ENCODE measurements around the gene SIAH2.
"Not testable (repeated sequence)": the region's sequence is repeated elsewhere in the genome, so short reads cannot be mapped to it uniquely, and the experiment has no call there.

The SIAH2 gene, protein sequence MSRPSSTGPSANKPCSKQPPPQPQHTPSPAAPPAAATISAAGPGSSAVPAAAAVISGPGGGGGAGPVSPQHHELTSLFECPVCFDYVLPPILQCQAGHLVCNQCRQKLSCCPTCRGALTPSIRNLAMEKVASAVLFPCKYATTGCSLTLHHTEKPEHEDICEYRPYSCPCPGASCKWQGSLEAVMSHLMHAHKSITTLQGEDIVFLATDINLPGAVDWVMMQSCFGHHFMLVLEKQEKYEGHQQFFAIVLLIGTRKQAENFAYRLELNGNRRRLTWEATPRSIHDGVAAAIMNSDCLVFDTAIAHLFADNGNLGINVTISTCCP

DNA sequence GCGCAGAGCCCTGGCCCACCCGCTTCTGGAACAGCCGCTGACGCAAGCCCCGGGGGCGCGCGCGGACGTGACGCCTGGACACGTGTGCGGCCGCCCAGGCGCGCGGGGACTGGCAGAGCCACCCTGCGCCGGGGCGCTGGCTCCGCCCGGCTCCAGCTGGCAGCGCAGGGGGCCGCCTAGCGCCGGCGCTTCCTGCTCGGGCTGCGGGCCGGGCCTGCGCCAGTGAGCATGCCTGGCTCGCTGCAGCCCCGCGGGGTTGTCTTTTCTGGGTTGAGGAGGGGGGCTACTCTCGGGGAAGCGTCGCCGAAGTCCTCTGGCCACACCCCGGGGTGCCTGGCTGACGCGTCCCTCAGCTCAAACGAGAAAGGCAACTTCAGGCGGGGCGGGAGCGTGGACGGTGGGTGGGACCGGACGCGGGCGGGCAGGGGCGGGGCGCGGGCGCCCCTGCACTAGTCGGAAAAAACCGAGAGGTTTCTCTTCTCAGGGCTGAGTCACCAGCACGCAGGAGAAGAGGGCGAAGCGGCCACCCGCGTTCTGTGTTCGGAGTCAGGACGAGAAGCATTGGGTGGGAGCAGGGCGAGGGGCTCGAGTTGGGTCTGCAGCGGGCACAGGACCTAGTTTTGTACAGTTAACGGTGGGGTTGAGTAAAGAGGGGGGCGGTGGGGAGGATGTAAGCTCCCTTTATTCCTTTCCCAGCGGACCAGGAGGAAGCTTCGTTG lies at the start of gene SIAH2:
TSS of gene SIAH2 (minus strand) at position 48 of the 719 bp plus-strand sequence. CDS start 320 bp downstream, outside the sequence.
- DNase-seq = peak; percentile 93 to 95

DNA sequence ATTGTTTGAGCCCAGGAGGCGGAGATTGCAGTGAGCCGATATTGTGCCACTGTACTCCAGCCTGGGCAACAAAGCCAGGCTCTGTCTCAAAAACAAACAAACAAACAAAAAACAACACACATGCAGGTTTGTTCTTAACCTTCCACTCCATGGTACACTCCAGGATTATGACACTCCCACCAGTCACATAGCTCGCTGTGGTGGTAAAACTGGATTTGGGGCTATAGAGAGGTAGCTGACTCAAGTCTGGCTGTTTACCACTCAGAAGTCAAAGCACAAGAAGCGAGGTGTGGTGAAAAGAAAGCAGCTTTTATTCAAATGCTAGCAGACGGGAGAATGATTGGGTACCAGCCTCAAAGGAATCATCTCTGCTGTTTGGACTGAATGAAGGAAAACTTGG lies 49.0 kb upstream of the SIAH2 start:
- DNase-seq = no peak

DNA sequence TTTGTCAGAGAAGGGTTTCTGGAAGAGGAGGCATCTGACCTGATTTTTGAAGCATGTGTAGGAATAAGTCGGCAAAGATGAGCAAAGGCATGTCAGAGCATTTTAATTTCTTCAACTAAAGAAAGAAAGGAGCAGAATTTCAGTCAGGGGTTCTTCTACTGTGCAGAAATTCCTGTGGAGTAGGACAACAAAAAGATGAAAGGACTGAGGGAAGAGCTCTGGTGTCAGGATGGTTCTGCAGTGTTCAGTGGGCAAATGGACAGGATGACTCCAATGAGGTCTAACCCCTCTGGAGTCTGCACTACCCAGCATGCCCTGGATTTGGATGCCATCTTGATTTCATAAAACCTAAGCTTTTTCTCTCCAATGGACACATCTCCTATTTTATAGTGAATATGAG lies 47.7 kb upstream of the SIAH2 start:
- DNase-seq = no peak

DNA sequence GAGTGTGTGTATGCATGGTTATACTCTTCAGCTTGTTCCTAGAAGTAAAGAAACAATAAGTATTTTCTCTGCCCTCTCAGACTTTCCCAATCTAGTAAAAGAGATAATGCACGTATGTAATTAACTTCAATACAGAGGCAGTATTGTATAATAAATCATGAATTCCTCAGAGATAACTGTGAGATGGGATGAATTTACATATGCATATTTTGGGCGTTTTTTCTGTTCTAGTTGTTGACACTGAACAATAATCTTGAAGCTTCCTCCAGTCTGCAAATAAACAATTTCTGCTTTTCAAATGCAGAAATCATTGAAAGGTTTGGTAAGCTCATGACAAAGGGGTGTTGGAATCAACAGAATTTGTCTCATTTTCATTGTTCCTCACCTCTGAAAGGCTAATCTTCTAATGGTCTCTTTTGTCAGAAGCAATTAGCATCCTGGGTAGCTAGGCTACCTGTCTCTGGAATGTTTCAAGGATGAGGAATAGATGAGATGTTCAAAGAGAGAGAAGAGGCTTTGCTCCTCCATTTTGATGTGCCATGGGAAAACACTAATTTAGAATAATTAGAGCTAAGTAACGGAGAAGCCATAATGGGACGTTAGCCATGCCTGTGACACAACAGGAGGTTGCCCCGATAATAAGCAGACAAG lies 43.3 kb upstream of the SIAH2 start:
- no peak for DNase-seq

DNA sequence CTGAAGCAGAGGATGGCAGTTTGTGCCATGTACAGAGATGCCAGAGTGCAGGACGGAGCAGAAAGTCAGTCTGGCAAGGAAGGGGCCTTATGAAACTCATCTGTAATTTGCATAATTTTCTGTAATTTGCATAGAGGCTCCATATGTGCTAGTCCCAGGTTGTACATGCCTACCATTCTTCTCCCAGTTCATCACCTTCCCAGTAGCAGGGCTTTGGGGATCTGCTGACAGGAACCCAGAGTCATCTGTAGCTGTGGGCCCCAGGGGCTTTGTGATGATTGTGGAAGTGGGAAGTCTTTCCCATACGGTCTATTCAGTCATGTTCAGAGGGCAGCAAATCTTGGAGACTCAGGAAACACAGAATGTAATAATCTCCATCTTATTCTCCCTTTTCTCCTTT lies 42.4 kb upstream of the SIAH2 start:
- no peak for DNase-seq

DNA sequence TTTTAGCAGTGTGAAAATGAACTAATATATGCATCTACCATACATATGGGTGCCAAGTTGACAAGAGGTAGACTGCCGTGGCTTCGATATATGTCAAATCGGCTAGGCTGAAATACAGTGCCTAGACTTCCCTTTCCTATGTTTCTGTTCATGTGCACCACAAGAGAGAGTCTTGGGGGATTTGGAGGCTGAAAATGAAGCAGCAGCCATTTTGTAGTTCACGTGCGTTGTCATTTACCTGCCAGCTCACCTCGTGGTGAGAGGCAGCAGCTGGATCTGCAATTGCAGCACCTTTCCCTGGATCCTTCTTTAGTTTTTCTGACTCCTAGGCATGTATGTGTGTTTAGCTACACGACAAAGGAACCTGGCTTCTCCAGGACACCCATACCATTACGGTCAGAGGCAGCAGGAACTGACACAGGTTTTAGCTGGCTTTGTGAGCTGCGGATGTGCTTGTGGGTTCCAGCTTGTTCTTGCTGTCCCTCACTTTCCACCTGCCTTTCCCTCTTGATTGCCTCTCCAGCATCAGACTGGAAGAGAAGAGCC lies 40.5 kb upstream of the SIAH2 start:
- no peak for DNase-seq

DNA sequence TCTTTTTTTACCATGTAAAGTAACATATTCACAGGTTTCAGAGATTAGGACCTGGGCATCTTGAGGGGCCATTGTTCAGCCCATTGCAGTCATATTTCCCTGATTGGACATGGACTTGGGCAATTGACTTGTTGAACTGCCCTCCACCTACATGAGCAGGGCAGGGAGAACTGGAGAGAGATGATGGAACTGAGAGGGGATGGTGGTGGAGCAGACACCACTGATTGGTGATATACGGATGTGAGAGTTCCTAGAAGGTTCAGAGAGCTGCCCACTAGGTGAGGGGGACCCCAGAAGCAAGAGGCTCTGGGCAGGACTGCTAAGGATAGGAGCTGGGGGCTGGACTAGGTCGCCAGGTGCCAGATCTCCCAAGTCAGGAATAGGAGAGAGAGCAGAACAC lies 37.8 kb upstream of the SIAH2 start:
- no peak for DNase-seq

DNA sequence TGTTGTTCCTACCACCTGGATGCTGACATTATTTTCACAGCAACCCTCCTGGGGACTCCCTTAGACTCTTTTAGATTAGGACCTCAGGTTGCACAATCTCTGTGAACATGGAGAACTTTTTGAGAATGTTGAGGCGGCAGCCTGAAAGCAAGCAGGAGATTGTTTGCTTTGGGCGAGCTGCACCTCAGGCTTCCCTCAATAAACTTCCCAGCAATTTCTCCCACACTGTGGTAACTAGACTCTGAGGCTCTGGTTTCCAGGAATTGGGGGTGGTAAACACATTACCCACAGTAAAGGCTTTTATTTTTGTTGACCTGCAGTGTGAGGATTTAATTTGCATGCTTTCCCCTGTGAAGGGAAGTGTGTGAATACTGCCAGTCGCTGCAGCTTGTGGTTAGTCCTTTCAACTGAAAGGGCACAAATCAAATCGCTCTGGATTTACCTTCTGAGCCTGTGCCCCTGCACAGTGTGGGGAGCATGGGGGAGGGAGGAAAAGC lies 35.2 kb upstream of the SIAH2 start:
- DNase-seq = no peak

DNA sequence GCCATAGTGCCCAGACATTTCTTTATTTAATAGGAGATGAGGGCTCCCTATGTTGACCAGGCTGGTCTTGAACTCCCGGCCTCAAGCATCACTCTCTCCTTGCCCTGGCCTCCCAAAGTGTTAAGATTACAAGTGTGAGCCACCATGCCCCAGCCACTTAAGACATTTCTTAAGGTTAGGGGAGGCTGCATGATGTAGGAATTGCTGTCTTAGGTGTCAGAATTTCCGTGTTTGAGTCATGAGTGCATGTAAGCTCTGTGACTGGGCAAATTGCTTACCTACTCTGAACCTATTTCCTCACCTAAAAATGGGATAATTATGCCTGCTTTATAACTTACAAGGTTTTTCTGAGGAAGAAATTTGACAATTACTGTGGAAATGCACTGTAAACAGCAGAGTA lies 34.2 kb upstream of the SIAH2 start:
- no peak for DNase-seq

DNA sequence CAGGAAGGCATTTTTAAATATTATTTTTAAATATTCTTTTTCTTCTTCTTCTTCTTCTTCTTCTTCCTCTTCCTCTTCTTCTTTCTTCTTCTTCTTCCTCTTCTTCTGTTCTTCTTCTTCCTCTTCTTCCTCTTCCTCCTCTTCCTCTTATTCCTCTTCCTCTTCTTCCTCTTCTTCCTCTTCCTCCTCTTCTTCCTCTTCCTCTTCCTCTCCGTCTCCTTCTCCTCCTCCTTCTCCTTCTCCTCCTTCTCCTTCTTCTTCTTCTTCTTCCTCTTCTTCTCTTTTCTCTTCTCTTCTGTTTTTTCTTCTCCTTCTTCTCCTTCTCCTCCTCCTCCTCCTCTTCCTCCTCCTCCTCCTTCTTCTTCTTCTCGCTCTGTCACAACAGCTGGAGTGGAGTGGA lies 33.6 kb upstream of the SIAH2 start:
- DNase-seq = not testable (repeated sequence)

DNA sequence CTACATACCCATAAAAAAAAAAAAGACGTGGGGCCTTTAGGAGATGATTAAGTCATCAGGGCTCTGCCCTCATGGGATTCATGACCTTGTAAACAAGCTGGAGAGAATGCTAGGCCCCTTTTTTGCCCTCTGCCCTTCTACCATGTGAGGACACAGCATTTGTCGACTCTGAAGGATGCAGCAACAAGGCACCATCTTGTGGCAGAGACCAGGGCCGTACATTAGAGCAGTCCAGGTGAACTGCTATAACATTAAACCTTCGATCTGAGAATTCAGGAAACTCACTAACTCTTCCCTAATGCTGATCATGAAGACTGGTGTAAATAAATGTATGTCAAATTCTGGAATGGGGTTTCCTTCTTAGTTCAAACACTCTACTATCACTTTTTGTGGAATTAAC lies 30.7 kb upstream of the SIAH2 start:
- DNase-seq = no peak

DNA sequence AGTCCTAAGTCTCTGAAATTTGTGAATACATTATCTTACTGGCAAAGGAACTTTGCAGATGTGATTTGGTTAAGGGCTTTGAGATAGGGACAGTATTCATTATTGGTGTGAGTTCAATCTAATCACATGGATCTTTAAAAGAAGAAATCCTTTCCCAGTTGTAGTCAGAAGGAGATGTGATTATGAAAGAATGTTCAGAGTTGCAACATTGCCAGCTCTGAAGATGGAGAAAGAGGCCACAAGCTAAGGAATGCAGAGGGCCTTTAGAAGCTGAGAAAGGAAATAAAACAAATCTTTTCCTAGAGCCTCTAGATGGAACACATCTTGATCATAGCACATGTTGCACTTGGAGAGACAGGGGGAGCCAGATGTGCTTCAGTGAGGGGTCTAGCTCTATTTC lies 27.7 kb upstream of the SIAH2 start:
- no peak for DNase-seq

DNA sequence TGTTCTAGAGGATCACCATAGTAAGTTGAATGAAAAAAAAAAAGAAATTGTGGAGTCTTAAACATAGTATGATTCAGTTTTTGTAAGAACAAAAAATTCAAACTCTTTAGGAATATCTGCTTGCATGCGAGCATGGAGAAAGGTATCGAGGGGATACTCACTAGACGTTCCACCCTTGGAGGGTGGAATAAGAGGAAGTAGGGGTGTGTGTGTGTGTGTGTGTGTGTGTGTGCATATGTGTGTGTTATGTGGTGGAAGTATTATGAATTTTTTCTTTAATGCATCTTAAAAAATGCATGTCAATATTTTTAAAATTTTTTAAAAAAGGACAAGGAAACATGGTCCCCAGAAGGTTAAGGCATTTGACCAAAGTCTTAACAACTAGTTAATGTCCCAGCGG lies 26.5 kb upstream of the SIAH2 start:
- no peak for DNase-seq

DNA sequence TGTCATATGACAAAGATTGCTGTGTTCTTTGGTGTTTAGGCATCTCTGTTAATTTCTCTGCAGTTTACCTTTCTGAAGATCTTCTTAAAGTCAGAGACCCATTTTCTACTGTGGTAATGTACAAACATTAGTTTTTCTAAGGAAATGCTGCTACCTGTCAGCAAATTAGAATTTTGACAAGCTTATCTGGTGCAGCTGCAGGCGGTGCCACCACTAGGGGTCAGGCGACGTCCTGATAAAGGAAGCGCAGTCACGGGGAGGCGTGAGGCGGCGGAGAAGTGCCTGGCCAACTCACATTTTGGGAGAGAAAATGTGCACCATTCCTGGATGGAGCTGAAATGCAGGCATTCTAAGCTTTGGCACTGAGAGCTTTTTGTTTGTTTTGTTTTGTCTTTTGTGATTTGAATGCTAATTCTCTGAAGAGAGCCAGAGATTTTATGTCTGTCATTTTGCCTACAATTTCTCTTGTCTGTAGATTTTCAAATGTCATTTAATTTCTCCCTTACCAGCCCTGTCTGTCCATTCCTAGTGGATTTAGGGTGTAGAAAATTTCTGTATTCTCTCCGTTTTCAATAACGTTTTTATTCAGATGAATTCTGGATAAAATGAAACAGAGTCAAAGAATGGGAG lies 24.9 kb upstream of the SIAH2 start:
- DNase-seq = peak; percentile 86 to 90

DNA sequence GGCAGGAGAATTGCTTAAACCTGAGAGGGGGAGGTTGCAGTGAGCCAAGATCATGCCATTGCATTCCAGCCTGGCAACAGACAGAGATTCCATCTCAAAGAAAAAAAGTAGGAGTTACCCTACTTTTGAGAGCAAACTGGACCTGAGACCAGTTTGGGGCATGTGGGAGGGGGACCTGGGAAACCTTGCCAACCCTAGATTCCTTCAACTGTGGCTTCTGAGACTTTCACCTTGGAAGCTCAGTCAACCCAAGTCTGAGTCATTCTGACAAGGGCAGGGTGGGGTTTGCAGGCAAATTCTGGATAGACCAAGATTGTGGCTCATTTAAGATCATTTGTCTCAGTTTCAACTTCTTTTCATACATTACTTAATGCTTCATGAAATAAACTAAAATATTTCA lies 23.8 kb upstream of the SIAH2 start:
- peak; percentile 43 for DNase-seq

DNA sequence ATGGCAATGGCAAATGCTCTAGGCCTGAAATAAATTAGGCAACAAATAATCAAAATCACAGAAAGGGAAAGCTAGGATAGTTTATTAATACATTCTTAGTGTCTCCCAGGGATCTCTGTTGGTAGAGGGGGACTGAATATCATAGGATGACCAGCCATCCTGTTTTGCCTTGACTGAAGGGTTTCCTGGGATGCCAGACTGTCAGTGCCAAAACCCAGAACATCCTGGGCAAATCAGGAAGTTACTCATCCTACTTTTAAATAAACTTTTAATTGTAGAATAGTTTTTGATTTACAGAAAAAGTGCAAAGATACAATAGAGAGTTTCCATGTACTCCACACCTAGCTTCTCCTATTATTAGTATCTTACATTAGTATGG lies 21.8 kb upstream of the SIAH2 start:
- DNase-seq = no peak

DNA sequence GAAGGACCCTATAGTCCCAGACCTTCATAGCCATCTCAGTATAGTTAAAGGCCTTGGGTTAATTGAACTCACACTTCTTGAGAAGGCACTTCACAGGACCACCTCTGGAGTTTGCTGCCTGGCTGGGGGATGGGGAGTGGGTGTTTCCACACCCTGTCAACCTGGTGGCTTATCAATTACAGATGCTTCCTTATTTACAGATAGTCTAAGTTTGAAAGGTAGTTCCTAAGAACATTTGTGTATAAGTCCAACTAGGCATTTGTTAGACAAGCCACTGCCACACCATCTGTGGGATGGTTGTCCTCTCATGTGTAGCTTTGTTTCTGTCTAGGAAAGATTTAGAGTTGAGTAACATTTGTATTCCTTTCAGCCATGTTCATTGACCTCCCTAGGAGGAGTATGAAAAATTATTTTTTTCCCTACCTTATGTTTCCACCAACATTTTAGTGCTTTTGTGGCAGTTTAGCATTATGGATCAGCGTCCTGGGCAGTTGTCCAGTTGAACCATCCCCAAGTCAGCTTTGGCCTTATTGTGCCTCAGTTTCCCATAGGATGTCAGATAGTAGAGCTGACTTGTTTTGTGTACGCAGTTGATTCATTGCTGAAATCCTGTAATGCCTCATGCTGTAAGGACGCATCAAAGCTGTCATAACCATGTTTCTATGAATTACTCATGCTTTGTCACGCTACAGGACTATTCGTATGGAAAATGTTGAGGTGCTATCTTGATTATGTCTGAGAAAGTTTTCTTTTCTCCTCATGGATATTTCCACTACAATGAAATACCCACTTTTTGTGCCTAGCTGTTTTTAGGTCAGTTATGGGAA lies 21.2 kb upstream of the SIAH2 start:
- DNase-seq = no peak

DNA sequence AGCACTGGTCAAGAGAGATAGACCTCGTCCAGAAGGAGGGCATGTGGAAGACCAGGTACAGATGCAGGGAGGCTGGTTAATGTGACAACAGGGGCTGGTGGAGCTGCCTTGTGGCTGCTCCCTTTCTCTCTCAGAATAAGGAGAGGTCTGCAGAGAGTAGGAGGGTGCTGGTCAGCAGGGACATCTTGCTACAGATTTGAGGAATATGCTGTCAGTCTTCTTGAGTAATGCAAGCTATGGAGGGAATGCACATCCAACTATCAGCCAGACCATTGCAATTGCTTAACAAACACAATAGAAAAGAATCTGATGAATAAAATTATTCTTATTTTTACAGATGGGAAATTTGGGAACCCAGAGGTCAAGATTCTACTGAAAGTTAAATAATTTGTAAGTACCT lies 20.3 kb upstream of the SIAH2 start:
- DNase-seq = no peak

DNA sequence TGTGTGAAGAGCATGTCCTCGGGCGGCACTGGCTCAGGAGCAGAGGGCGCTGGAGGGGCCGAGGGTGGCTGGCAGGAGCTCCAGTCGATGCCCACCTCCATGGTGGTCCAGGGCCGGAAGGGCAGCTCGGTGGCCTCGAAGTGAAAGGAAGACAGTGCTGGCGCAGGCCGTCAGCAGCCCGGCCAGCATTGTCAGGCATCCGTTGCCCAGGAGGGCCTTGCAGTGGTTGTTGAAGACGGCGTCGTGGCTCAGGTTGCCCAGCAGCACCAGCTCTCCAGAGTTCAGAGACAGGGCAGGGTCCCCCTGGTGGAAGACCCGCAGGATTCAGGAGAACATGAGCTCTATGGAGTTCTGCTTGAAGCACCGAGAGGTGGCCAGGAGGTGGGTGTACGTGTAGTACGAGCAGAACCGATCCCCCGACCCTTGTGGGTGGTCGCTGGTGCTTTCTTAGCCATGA lies 16.5 kb upstream of the SIAH2 start:
- no peak for DNase-seq

DNA sequence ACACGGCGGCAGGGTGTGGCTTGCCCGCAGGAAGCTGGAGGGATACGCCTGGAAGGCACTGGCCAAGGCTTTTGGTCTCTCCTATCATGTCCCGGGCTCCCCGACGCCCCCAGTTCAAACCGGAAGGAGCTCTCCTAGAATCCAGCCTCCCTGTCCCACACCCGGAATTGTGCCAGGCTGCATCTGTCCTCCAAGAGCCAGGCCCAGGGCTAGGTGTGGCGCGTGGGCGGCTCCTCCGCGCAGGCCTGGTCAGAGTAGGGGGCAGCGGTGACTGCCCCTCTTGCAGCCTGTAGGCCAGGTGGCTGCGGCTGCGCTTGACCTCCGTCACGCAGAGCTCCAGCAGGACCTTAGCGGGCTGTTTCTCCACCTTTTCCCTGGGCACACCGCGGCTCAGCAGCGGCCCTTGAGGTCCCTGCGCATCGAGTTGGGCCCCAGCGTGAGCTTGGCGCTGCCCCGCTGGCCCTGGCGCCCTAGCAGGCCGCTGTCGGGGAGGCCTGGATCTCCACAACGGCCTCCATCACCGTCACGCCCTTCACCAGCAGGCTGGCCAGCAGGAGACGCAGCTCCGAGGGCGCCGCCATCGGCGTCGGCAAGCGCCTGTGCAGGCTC lies 15.9 kb upstream of the SIAH2 start:
- no peak for DNase-seq

DNA sequence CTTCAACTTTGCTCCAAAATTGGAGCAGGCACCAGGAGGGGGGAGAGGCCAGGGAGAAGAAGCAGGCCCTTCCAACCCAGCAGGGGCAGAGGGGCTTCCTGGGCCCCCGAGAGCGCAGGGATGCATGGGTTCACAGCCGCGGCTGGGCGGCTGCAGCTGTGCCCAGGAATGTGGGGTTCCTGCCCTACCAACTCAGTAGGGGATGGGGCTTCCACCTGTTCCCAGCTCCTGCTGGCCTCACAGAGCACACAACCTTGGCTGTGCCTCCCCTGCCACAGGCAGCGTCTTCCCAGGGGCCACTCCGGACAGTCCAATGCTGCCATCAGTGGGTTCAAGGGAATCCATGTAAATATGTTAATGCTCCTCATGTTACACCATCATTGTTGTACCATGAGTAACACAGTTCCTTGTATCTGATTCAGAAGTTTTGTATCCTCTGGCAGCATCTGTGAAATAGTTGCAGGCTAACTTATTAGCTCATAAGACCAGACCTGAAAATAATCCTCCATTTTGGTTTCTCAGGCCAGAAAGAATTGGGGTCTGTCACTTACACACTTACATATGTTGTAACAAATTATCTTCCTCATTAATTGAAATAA lies 12.1 kb upstream of the SIAH2 start:
- DNase-seq = no peak

Measured in stimulated activated CD4-positive, alpha-beta T cell treated with anti-CD3 and anti-CD28 coated beads, Interleukin-2, amount 100 ng/mL, for 24 hours (primary cell).